ENCODE results near the gene BTAF1. TPM values are rescaled to one million over a fixed set of nuclear protein-coding genes. Genes with fewer than 3 reads are reported as not detected.

BTAF1 gene
- total and polyA plus RNA-seq, 7 experiments from 2014 or later, result 6.9 to 84.8 (median 72.6) TPM

Other genes with a start within 250 kb of the BTAF1 start
- 10 to 100 TPM; 35.0 to 57.3 (median 41.5) TPM for gene TNKS2, start 125.3 kb upstream of the BTAF1 start, total RNA-seq
- 10 to 100 TPM; 15.8 to 23.7 TPM for gene TNKS2, start 125.3 kb upstream of the BTAF1 start, polyA plus RNA-seq
- 1 to 10 TPM; 1.1 to 7.7 (median 2.1) TPM for gene FGFBP3, start 14.3 kb upstream of the BTAF1 start, total RNA-seq
- 1 to 10 TPM; 1.8 to 2.5 TPM for gene FGFBP3, start 14.3 kb upstream of the BTAF1 start, polyA plus RNA-seq